HepG2 (cell line): Measurements from ENCODE around the gene MAML1. TPM values are rescaled to one million over a fixed set of nuclear protein-coding genes. Genes with fewer than 3 reads are reported as not detected.
A peak's percentile ranks its signal among the peaks of the same experiment; 100 is the strongest.

Source experiments
- ARID2 ChIP-seq: sonication (generic); formaldehyde crosslinking; IDR thresholded peaks from 2 replicates; pipeline ENCODE4 v1.8.1; 2022; ENCODE audit warnings: mild to moderate bottlenecking, missing genetic modification reagents, borderline replicate concordance
- ASH2L ChIP-seq: fragments of 300-600, 200-600 bp; sonication (generic); IDR thresholded peaks from 2 replicates; pipeline ENCODE4 v1.7.0; 2017; ENCODE audit warnings: low read depth, mild to moderate bottlenecking, moderate library complexity, mixed read lengths, low read length; ENCODE audit not compliant: insufficient read length
- EZH2 ChIP-seq: conservative IDR thresholded peaks from 2 replicates; pipeline ENCODE4 v1.6.1; 2012; ENCODE audit warnings: mild to moderate bottlenecking, low read depth, low read length, moderate library complexity
- FOXC1 ChIP-seq: sonication (generic); formaldehyde crosslinking; IDR thresholded peaks from 2 replicates; pipeline ENCODE4 v1.8.0; 2022; ENCODE audit warnings: mild to moderate bottlenecking, missing genetic modification reagents, borderline replicate concordance
- HES4 ChIP-seq: sonication (generic); formaldehyde crosslinking; IDR thresholded peaks from 2 replicates; pipeline ENCODE4 v1.9.0; 2021; ENCODE audit warnings: mild to moderate bottlenecking, missing genetic modification reagents, borderline replicate concordance
- HNRNPUL1 ChIP-seq: fragments of 200-400 bp; formaldehyde crosslinking; IDR thresholded peaks from 2 replicates; pipeline ENCODE4 v1.6.1; 2017; ENCODE audit warnings: low read depth, mild to moderate bottlenecking, low read length, moderate library complexity
- MED1 ChIP-seq: sonication (generic); formaldehyde crosslinking; IDR thresholded peaks from 2 replicates; pipeline ENCODE4 v1.4.0; 2020; ENCODE audit warnings: missing genetic modification reagents
- NFIB ChIP-seq: sonication (generic); formaldehyde crosslinking; IDR thresholded peaks from 2 replicates; pipeline ENCODE4 v1.9.0; 2021; ENCODE audit warnings: missing genetic modification reagents, mild to moderate bottlenecking, borderline replicate concordance
- NFYB ChIP-seq: sonication (generic); formaldehyde crosslinking; IDR thresholded peaks from 2 replicates; pipeline ENCODE4 v1.4.0; 2020; ENCODE audit warnings: missing genetic modification reagents
- PATZ1 ChIP-seq: sonication (generic); formaldehyde crosslinking; IDR thresholded peaks from 2 replicates; pipeline ENCODE4 v1.4.0; 2020; ENCODE audit warnings: missing genetic modification reagents
- PHF5A ChIP-seq: IDR thresholded peaks from one replicate; pipeline ENCODE4 v1.6.1; 2018; ENCODE audit warnings: low read depth, missing genetic modification reagents; ENCODE audit not compliant: unreplicated experiment
- RAD51 ChIP-seq: fragments of 450-650 bp; IDR thresholded peaks from 2 replicates; pipeline ENCODE4 v1.6.1; 2016; ENCODE audit warnings: borderline replicate concordance
- SAFB2 ChIP-seq: sonication (generic); formaldehyde crosslinking; IDR thresholded peaks from 2 replicates; pipeline ENCODE4 v1.5.1; 2020; ENCODE audit warnings: missing genetic modification reagents, low read depth, mild to moderate bottlenecking, borderline replicate concordance
- SALL1 ChIP-seq: sonication (generic); formaldehyde crosslinking; IDR thresholded peaks from 2 replicates; pipeline ENCODE4 v1.8.0; 2022; ENCODE audit warnings: mild to moderate bottlenecking, missing genetic modification reagents
- SKI ChIP-seq: fragments of 450-650 bp; IDR thresholded peaks from one replicate; pipeline ENCODE4 v1.6.1; 2018; ENCODE audit warnings: mild to moderate bottlenecking; ENCODE audit not compliant: partially characterized antibody
- STAG1 ChIP-seq: sonication (generic); formaldehyde crosslinking; IDR thresholded peaks from 2 replicates; pipeline ENCODE4 v1.4.0; 2020; ENCODE audit warnings: missing genetic modification reagents
- ZBTB4 ChIP-seq: sonication (generic); formaldehyde crosslinking; IDR thresholded peaks from 2 replicates; pipeline ENCODE4 v1.4.0; 2020; ENCODE audit warnings: missing genetic modification reagents, mild to moderate bottlenecking, borderline replicate concordance
- ZC3H13 ChIP-seq: sonication (generic); formaldehyde crosslinking; IDR thresholded peaks from 2 replicates; pipeline ENCODE4 v1.8.1; 2023; ENCODE audit warnings: mild to moderate bottlenecking, missing genetic modification reagents, moderate library complexity
- ZNF331 ChIP-seq: sonication (generic); formaldehyde crosslinking; IDR thresholded peaks from 2 replicates; pipeline ENCODE4 v1.4.0; 2020; ENCODE audit warnings: missing genetic modification reagents
- ZNF577 ChIP-seq: sonication (generic); formaldehyde crosslinking; IDR thresholded peaks from 2 replicates; pipeline ENCODE4 v1.4.0; 2020; ENCODE audit warnings: mild to moderate bottlenecking, low read depth, missing genetic modification reagents, borderline replicate concordance
- ZNF644 ChIP-seq: IDR thresholded peaks from 2 replicates; pipeline ENCODE4 v1.6.1; 2016; ENCODE audit warnings: low read depth
- ZNF704 ChIP-seq: sonication (generic); formaldehyde crosslinking; IDR thresholded peaks from 2 replicates; pipeline ENCODE4 v1.8.1; 2023; ENCODE audit warnings: mild to moderate bottlenecking, inconsistent platforms, moderate library complexity, missing genetic modification reagents, borderline replicate concordance
- ZNF768 ChIP-seq: sonication (generic); formaldehyde crosslinking; IDR thresholded peaks from 2 replicates; pipeline ENCODE4 v1.4.0; 2020; ENCODE audit warnings: missing genetic modification reagents
- polyA plus RNA-seq, 8 experiments: library from polyadenylated mRNA; depleted of rRNA in 3 of 8; stranded (reverse) in 7 of 8; unstranded in 1 of 8; fragments of >200 nt; fragmentation: Illumina TruSeq in 4 of 8; extraction: Trizol in 4 of 8; gene quantifications; 2 replicates each; pipeline versions ENCODE4 v1.2.1 to v1.2.3, GENCODE V29; 2011 to 2016; ENCODE audit warnings: low read depth in 4 of 8, missing spikeins in 1 of 8, mixed read lengths in 1 of 8; ENCODE audit not compliant: insufficient read depth in 1 of 8
- total RNA-seq, 5 experiments: library from RNA; depleted of rRNA; stranded (reverse); fragments of >200 nt; fragmentation: Illumina TruSeq; extraction: Trizol; gene quantifications; 2 replicates each; pipeline ENCODE4 v1.2.3, GENCODE V29; 2016; ENCODE audit warnings: low read depth in 1 of 5

The MAML1 gene
- total and polyA plus RNA-seq, 2 of the 13 experiments (the other 11 are each of a cell fraction or from before 2014, with no cell fraction given), result 10.0 to 10.8 TPM

- TF ChIP-seq ZNF331 (CRISPR knock-in tag), result peak; percentile 33; the same call in 1 of the 2 replicates
- TF ChIP-seq EZH2, result no peak
- peak; percentile 18; the same call in 1 of the 2 replicates for TF ChIP-seq ZNF644 (CRISPR knock-in tag)
- no peak for TF ChIP-seq ZNF577 (CRISPR knock-in tag)
- no peak for TF ChIP-seq NFYB (CRISPR knock-in tag)
- no peak for TF ChIP-seq ASH2L
- no peak for TF ChIP-seq RAD51
- TF ChIP-seq SKI, result peak; percentile 41
- no peak for TF ChIP-seq ZNF768 (CRISPR knock-in tag)
- peak; percentile 65; the same call in 1 of the 2 replicates for TF ChIP-seq SALL1
- TF ChIP-seq ARID2, result no peak
- peak; percentile 56; the same call in 1 of the 2 replicates for TF ChIP-seq MED1 (CRISPR knock-in tag)
- no peak for TF ChIP-seq HES4 (CRISPR knock-in tag)
- peak; percentile 38; the same call in 1 of the 2 replicates for TF ChIP-seq PATZ1
- 0 out of 2 replicates have a peak, but pooled peaks have one; percentile 48 for TF ChIP-seq ZNF704
- no peak for TF ChIP-seq PHF5A (CRISPR knock-in tag)
- peak; percentile 60; the same call in 1 of the 2 replicates for TF ChIP-seq FOXC1
- TF ChIP-seq STAG1, result peak; percentile 47
- no peak for TF ChIP-seq HNRNPUL1
- TF ChIP-seq ZBTB4 (CRISPR knock-in tag), result peak; percentile 70
- no peak for TF ChIP-seq NFIB (CRISPR knock-in tag)
- TF ChIP-seq ZC3H13 (CRISPR knock-in tag), result no peak
- TF ChIP-seq SAFB2 (CRISPR knock-in tag), result no peak
These were observed 93.1 kb downstream of the MAML1 start (continued) for GRCh38 chr5:179825655-179826182.
